CD8-positive, alpha-beta memory T cell (primary cell): Measurements from ENCODE around the gene SELENBP1. TPM values are rescaled to one million over a fixed set of nuclear protein-coding genes. Genes with fewer than 3 reads are reported as not detected.
A peak's percentile ranks its signal among the peaks of the same experiment; 100 is the strongest.

ENCODE experiments used
- CTCF ChIA-PET: fragments of 350-600 bp; sonication (Branson Sonifier 250); formaldehyde crosslinking; loops from one replicate; lab custom pipeline; 2021; ENCODE audit warnings: antibody characterized with exemption; lab: Charles Lee
- POLR2A ChIA-PET: fragments of 350-600 bp; sonication (Branson Sonifier 250); formaldehyde crosslinking; loops from one replicate; lab custom pipeline; 2021; ENCODE audit warnings: antibody characterized with exemption; lab: Charles Lee
- DNase-seq, 5 donors: peaks; one replicate each; pipeline versions ENCODE4 v3.0.0 to v3.0.0-alpha.2; 2020 to 2022; ENCODE audit warnings: mixed read lengths in 1 of 5
- H3K27ac ChIP-seq: one replicate; pipeline ENCODE4 v1.7.0; 2013; ENCODE audit warnings: low read depth, mild to moderate bottlenecking, low read length, moderate library complexity
- H3K27me3 ChIP-seq: 2 replicates; pipeline ENCODE4 v1.7.0; 2013; ENCODE audit warnings: low read length, mild to moderate bottlenecking; ENCODE audit not compliant: insufficient read depth, poor library complexity, severe bottlenecking
- H3K36me3 ChIP-seq: 2 replicates; pipeline ENCODE4 v1.7.0; 2013; ENCODE audit warnings: mild to moderate bottlenecking, low read length, moderate library complexity; ENCODE audit not compliant: insufficient read depth
- H3K4me1 ChIP-seq: 2 replicates; pipeline ENCODE4 v1.7.0; 2013; ENCODE audit warnings: mild to moderate bottlenecking, low read length, moderate library complexity; ENCODE audit not compliant: insufficient read depth
- H3K4me3 ChIP-seq: 2 replicates; pipeline ENCODE4 v1.7.0; 2013; ENCODE audit warnings: mild to moderate bottlenecking, low read length
- H3K9me3 ChIP-seq: 2 replicates; pipeline ENCODE4 v1.7.0; 2013; ENCODE audit warnings: mild to moderate bottlenecking, low read length
- H3K27ac Mint-ChIP-seq, 8 donors: one replicate each; pipeline ENCODE4 v1.8.0; 2020 to 2021; ENCODE audit warnings: mixed read lengths in 8 of 8, mild to moderate bottlenecking in 6 of 8, inconsistent platforms in 3 of 8, moderate library complexity in 3 of 8
- H3K27me3 Mint-ChIP-seq, 2 donors: one replicate each; pipeline ENCODE4 v1.8.0; 2020 to 2021; ENCODE audit warnings: mixed read lengths in 2 of 2, mild to moderate bottlenecking in 1 of 2, moderate library complexity in 1 of 2
- H3K36me3 Mint-ChIP-seq, 3 donors: one replicate each; pipeline ENCODE4 v1.8.0; 2020 to 2021; ENCODE audit warnings: mixed read lengths in 3 of 3, inconsistent platforms in 1 of 3, mild to moderate bottlenecking in 1 of 3
- H3K4me1 Mint-ChIP-seq, 3 donors: one replicate each; pipeline ENCODE4 v1.8.0; 2020 to 2021; ENCODE audit warnings: mixed read lengths in 3 of 3, inconsistent platforms in 1 of 3, mild to moderate bottlenecking in 1 of 3
- H3K4me3 Mint-ChIP-seq, 7 donors: one replicate each; pipeline ENCODE4 v1.8.0; 2020 to 2021; ENCODE audit warnings: mixed read lengths in 7 of 7, mild to moderate bottlenecking in 6 of 7, moderate library complexity in 4 of 7, inconsistent platforms in 2 of 7
- H3K9me3 Mint-ChIP-seq, 5 donors: one replicate each; pipeline ENCODE4 v1.8.0; 2020 to 2022; ENCODE audit warnings: mixed read lengths in 5 of 5, mild to moderate bottlenecking in 3 of 5, moderate library complexity in 2 of 5, inconsistent platforms in 1 of 5
- polyA plus RNA-seq: library from polyadenylated mRNA; unstranded; fragments of 300-500 nt; fragmentation: Illumina TruSeq; gene quantifications from one replicate; pipeline ENCODE4 v1.2.3, GENCODE V29; 2021
- total RNA-seq, 2 experiments: library from RNA; stranded (reverse); gene quantifications; one replicate each; pipeline ENCODE4 v1.2.3, GENCODE V29; 2021

Gene SELENBP1
- total and polyA plus RNA-seq, 3 experiments from 2014 or later = not detected

DNA sequence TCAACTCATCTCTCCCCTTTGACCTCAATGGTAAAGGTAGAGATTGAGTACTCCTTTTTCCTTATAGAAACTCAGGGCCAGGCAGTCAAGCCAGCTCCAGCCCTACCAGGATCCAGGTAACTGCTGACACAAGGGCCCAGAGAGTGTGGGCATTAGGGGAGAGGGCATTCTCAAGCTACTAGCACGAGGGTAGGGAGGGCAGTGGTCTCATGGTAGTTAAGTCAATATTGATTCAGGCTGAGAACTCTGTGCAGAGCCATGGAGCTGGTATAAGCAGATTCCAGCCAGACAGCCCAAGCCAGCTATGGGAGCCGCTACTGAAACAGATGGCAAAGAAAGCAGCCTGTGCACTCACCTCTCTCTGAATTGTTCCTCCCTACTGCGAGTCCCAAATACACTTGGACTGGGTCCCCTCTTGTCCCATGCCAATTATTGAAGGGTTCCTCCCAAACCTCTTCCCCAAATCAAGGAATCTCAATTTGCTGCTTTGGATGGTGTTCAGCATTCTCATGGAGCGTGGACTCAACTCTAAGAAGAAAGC is 48.0 kb downstream of the SELENBP1 start:
- ChIA-PET POLR2A (interaction anchor here (1.2 kb wide), 1 partner anchor 41 kb away, joined by 4 read pairs; no protein-coding TSS in a partner anchor), CTCF (interaction anchor here (1.0 to 6.5 kb wide), 2 partner anchors 15 to 17 kb away, joined by 3 to 64 read pairs; no protein-coding TSS in a partner anchor)
- no peak for DNase-seq
- Histone ChIP-seq H3K4me3 (no peak overlapping the region), H3K9me3 (no peaks in the 10 kb centered on the region), H3K4me1 (peaks cover 25% of the 10 kb centered on the region), H3K27ac (no peak overlapping the region), H3K27me3 (no peaks in the 10 kb centered on the region), H3K36me3 (peaks cover 13% of the 10 kb centered on the region)
- peaks cover 52 to 71% (median 67%) of the 10 kb centered on the region in 3 donors for H3K4me1 Mint-ChIP-seq
- peak overlapping the region in 3 of 7 donors; percentile 39 to 61 (median 49) for H3K4me3 Mint-ChIP-seq
- peak overlapping the region in 4 of 8 donors; percentile 29 to 86 (median 62) for H3K27ac Mint-ChIP-seq
- peaks cover 0 to 64% (median 13%) of the 10 kb centered on the region in 3 donors for H3K36me3 Mint-ChIP-seq
- H3K9me3 Mint-ChIP-seq = no peaks in the 10 kb centered on the region
- H3K27me3 Mint-ChIP-seq = no peaks in the 10 kb centered on the region

DNA sequence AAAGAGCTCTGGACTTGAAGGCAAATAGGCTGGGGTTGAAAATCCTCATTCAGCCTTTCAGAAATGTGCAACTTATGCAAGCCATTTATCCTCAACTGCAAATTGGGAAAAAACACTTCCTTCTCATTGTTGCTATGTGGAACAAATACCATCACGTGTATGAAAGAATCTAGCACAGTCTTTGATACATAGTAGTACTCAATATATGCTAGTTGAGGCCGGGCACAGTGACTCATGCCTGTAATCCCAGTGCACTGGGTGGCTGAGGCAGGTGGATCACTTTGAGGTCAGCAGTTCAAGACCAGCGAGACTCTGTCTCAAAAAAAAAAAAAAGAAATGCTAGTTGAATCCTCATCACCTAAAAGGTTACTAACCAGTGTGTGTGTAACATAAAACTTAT is 53.5 kb downstream of the SELENBP1 start:
- H3K9me3 Mint-ChIP-seq = no peaks in the 10 kb centered on the region
- H3K27me3 Mint-ChIP-seq = no peaks in the 10 kb centered on the region
- H3K4me3 ChIP-seq = no peak overlapping the region
- H3K36me3 ChIP-seq = peaks cover 33% of the 10 kb centered on the region
- H3K4me1 Mint-ChIP-seq = peaks cover 32 to 57% (median 43%) of the 10 kb centered on the region in 3 donors
- ChIA-PET CTCF (interaction anchor here (1.2 kb wide), 1 partner anchor 11 kb away, joined by 5 read pairs; no protein-coding TSS in a partner anchor), POLR2A (no interaction called here)
- H3K36me3 Mint-ChIP-seq = peaks cover 0 to 72% (median 22%) of the 10 kb centered on the region in 3 donors
- no peak for DNase-seq
- H3K9me3 ChIP-seq = no peaks in the 10 kb centered on the region
- H3K27me3 ChIP-seq = no peaks in the 10 kb centered on the region
- no peak overlapping the region for H3K27ac Mint-ChIP-seq
- no peak overlapping the region for H3K4me3 Mint-ChIP-seq
- no peak overlapping the region for H3K27ac ChIP-seq
- no peaks in the 10 kb centered on the region for H3K4me1 ChIP-seq

DNA sequence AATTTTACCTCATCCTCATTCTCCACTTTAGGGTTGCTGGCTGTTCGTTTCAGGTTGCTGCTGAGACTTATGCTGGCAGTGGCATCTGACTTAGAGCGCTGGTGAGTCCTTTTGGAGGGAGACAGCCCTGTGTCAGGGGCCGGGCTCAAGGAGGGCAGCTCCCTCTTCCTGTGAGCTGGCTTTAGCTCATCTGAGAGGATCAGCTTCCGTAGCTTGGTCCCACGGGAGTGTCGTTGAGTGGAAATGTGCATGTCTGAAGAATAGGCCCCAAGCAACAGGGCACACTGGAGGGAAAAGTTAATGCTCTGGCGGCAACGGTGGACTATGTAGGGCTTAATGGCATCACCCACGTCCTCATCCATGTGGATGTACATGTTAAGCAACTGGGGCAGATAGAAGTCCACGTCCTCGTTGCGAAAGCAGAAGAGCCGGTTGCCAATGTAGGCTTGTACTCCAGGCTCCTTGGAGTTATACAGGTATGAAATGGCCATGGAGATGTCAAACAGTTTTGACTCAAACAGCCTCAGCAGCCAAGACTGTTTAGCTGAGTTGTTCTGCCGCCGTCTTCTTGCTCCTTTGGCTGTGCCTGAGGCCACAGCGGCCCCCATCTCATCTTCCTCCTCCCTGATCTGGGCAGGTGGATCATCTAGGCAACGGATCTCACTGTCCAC is 56.8 kb downstream of the SELENBP1 start:
- Mint-ChIP-seq H3K9me3 (no peaks in the 10 kb centered on the region), H3K4me1 (peaks cover 46 to 71% (median 56%) of the 10 kb centered on the region in 3 donors)
- CTCF ChIA-PET = interaction anchor here (1.7 kb wide), 1 partner anchor 15 kb away, joined by 10 read pairs; no protein-coding TSS in a partner anchor

More for the DNA sequence above, 56.8 kb downstream of the SELENBP1 start:
- H3K4me1 ChIP-seq = peaks cover 19% of the 10 kb centered on the region
- no peaks in the 10 kb centered on the region for H3K27me3 Mint-ChIP-seq
- H3K36me3 ChIP-seq = peaks cover 49% of the 10 kb centered on the region
- no peaks in the 10 kb centered on the region for H3K9me3 ChIP-seq
- H3K4me3 ChIP-seq = no peak overlapping the region
- no peak overlapping the region for H3K27ac ChIP-seq
- POLR2A ChIA-PET = interaction anchor here (0.5 kb wide), 1 partner anchor 192 kb away, joined by 4 read pairs; no protein-coding TSS in a partner anchor
- no peaks in the 10 kb centered on the region for H3K27me3 ChIP-seq
- peaks cover 0 to 85% (median 13%) of the 10 kb centered on the region in 3 donors for H3K36me3 Mint-ChIP-seq
- H3K27ac Mint-ChIP-seq = peak overlapping the region in 2 of 8 donors; percentile 47 to 58
- DNase-seq = no peak
- H3K4me3 Mint-ChIP-seq = no peak overlapping the region

Other genes with a start within 250 kb of the SELENBP1 start
- 1 to 10 TPM; 2.9 to 3.1 TPM for gene SEMA6C, start 226.1 kb downstream of the SELENBP1 start, total RNA-seq
- gene SEMA6C, start 226.1 kb downstream of the SELENBP1 start, polyA plus RNA-seq = 1.5 TPM
- gene TNFAIP8L2, start 216.1 kb downstream of the SELENBP1 start, total RNA-seq = 10 to 100 TPM; 24.6 to 25.5 TPM
- gene TNFAIP8L2, start 216.1 kb downstream of the SELENBP1 start, polyA plus RNA-seq = 22.6 TPM
- gene LYSMD1, start 206.8 kb downstream of the SELENBP1 start, total RNA-seq = 1 to 10 TPM; 4.6 to 5.5 TPM
- gene LYSMD1, start 206.8 kb downstream of the SELENBP1 start, polyA plus RNA-seq = 0.54 TPM
- gene SCNM1, start 206.6 kb downstream of the SELENBP1 start, total RNA-seq = 10 to 100 TPM; 86.3 to 90.9 TPM
- gene SCNM1, start 206.6 kb downstream of the SELENBP1 start, polyA plus RNA-seq = 58.4 TPM
- 1 to 10 TPM; 2.4 to 3.7 TPM for gene TMOD4, start 196.7 kb downstream of the SELENBP1 start, total RNA-seq
- 1.0 TPM for gene TMOD4, start 196.7 kb downstream of the SELENBP1 start, polyA plus RNA-seq
- 10 to 100 TPM; 84.4 to 85.4 TPM for gene VPS72, start 182.5 kb downstream of the SELENBP1 start, total RNA-seq
- 68.3 TPM for gene VPS72, start 182.5 kb downstream of the SELENBP1 start, polyA plus RNA-seq
- gene PIP5K1A, start 174.2 kb downstream of the SELENBP1 start, total RNA-seq = 10 to 100 TPM; 76.7 to 77.0 TPM
- 13.0 TPM for gene PIP5K1A, start 174.2 kb downstream of the SELENBP1 start, polyA plus RNA-seq
- gene PSMD4, start 118.0 kb downstream of the SELENBP1 start, total RNA-seq = 100 to 1,000 TPM; 250 to 256 TPM
- 239 TPM for gene PSMD4, start 118.0 kb downstream of the SELENBP1 start, polyA plus RNA-seq
- 10 to 100 TPM; 23.8 to 26.5 TPM for gene ZNF687, start 90.4 kb downstream of the SELENBP1 start, total RNA-seq
- 1.6 TPM for gene ZNF687, start 90.4 kb downstream of the SELENBP1 start, polyA plus RNA-seq
- gene PI4KB, start 45.3 kb downstream of the SELENBP1 start, total RNA-seq = 10 to 100 TPM; 59.9 to 65.5 TPM
- gene PI4KB, start 45.3 kb downstream of the SELENBP1 start, polyA plus RNA-seq = 67.5 TPM
- 10 to 100 TPM; 77.2 to 77.4 TPM for gene RFX5, start 25.5 kb downstream of the SELENBP1 start, total RNA-seq
- 38.0 TPM for gene RFX5, start 25.5 kb downstream of the SELENBP1 start, polyA plus RNA-seq
- gene PSMB4, start 26.9 kb upstream of the SELENBP1 start, total RNA-seq = 100 to 1,000 TPM; 479 to 492 TPM
- 60.1 TPM for gene PSMB4, start 26.9 kb upstream of the SELENBP1 start, polyA plus RNA-seq
- 10 to 100 TPM; 60.1 to 65.3 TPM for gene POGZ, start 86.8 kb upstream of the SELENBP1 start, total RNA-seq
- gene POGZ, start 86.8 kb upstream of the SELENBP1 start, polyA plus RNA-seq = 11.3 TPM
- 1 to 10 TPM; 1.1 to 1.6 TPM for gene CGN, start 138.7 kb upstream of the SELENBP1 start, total RNA-seq
- 0.36 TPM for gene CGN, start 138.7 kb upstream of the SELENBP1 start, polyA plus RNA-seq
- gene TUFT1, start 167.6 kb upstream of the SELENBP1 start, total RNA-seq = 1 to 10 TPM; 2.0 to 2.3 TPM
- gene TUFT1, start 167.6 kb upstream of the SELENBP1 start, polyA plus RNA-seq = 1.8 TPM
- 10 to 100 TPM; 30.1 to 32.1 TPM for gene SNX27, start 239.3 kb upstream of the SELENBP1 start, total RNA-seq
- 13.7 TPM for gene SNX27, start 239.3 kb upstream of the SELENBP1 start, polyA plus RNA-seq